ENCODE data around the gene MOGAT2.

The MOGAT2 gene

GRCh38 chr11:75731095-75731494 is 13.5 kb downstream of the MOGAT2 start:
- DNase-seq (ENCODE audit: low read depth): no peak
- TF ChIP-seq, protein P1, sequence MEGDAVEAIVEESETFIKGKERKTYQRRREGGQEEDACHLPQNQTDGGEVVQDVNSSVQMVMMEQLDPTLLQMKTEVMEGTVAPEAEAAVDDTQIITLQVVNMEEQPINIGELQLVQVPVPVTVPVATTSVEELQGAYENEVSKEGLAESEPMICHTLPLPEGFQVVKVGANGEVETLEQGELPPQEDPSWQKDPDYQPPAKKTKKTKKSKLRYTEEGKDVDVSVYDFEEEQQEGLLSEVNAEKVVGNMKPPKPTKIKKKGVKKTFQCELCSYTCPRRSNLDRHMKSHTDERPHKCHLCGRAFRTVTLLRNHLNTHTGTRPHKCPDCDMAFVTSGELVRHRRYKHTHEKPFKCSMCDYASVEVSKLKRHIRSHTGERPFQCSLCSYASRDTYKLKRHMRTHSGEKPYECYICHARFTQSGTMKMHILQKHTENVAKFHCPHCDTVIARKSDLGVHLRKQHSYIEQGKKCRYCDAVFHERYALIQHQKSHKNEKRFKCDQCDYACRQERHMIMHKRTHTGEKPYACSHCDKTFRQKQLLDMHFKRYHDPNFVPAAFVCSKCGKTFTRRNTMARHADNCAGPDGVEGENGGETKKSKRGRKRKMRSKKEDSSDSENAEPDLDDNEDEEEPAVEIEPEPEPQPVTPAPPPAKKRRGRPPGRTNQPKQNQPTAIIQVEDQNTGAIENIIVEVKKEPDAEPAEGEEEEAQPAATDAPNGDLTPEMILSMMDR (IDR thresholded peaks at IDR 0.05; ENCODE audit: low read depth, low read length, missing control alignments): no peak
- no peak overlapping the region for H3K4me3 ChIP-seq (ENCODE audit: low read depth, low read length)

DNA sequence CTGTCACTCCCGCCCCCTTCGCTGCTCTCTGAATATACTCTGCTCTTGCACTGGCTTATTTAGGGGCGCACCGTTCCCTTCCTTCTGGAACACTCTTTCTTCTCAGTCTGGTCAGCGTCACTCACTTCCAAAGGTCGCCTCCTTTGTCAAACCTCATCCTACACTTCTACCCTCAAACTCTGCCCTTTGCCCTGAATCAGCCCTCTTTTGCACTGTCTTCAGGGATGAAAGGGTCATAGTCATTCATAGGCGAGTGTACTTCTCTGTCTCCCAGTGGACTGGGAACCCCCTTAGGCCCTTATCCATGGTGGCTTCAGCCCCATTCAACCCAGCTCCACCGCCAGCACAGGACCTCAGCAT is 15.4 kb downstream of the MOGAT2 start:
- DNase-seq (ENCODE audit: low read depth): no peak
- TF ChIP-seq, protein P1 (IDR thresholded peaks at IDR 0.05; ENCODE audit: low read depth, low read length, missing control alignments): no peak
- H3K4me3 ChIP-seq (ENCODE audit: low read depth, low read length): no peak overlapping the region

DNA sequence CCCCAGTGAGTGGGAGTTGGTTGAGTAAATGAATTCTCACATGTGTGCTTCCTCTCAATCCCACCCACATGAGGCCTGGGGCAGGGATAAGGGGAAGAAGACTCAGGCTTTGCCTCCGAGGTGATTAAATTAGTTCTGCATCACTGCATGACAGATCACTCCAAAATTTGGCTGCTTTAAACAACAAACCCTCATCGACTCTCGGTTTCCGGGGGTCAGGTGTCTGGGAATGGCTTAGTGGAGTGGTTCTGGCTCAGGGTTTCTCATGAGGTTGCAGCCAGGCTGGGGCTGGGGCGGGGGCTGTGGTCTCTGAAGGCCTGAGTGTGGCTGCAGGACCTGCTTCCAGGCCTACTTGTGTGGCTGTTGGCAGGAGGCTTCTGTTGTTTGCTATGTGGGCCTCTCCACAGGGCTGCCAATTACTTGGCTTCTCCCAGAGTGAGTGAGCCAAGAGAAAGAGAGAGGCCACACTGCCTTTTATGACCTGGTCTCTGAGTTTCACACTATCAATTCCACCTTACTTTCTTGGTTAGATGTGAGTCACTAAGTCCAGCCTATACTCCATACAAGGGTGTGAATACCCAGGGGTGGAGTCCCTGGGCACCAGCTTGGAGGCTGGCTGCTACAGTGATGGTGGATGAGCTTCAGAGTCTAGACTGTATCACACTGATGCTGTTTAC is 15.9 kb downstream of the MOGAT2 start:
- DNase-seq (ENCODE audit: low read depth): no peak
- H3K4me3 ChIP-seq (ENCODE audit: low read depth, low read length): no peak overlapping the region
- TF ChIP-seq, protein P1 (IDR thresholded peaks at IDR 0.05; ENCODE audit: low read depth, low read length, missing control alignments): no peak

DNA sequence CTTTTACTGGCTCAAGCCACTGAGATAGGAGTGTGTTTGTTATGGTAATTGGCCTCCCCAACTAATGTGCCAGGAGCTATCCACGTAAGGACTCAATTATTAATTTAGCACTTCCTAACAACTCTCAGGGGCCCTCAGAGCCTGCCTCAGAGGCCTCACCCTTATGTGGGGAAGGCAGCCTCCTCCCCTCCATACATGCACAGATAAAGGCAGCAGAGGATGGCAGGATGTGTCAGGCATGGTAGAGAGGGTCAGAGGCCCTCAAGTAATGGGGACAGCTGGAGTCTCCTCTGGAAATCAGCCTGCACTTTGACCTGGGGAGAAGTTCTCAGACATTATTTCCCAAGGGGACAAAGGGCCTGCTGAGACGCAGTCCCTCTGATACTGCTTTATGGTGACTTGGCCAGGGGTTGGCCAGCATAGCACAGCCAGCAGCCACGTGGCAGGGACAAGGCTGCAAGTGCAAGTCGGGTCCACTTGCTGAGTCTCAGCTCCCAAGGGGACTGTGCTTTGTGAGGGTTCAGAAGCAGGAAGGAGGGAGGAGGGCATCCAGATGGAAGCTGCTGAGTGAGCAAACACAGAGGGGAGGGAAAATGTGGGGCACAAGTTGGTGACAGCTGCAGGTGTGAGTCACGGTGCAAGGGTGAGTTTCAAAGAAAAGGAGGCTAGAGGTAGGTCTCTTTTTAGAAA is 17.0 kb downstream of the MOGAT2 start:
- TF ChIP-seq, protein P1 (IDR thresholded peaks at IDR 0.05; ENCODE audit: low read depth, low read length, missing control alignments): no peak
- DNase-seq (ENCODE audit: low read depth): no peak
- H3K4me3 ChIP-seq (ENCODE audit: low read depth, low read length): no peak overlapping the region

DNA sequence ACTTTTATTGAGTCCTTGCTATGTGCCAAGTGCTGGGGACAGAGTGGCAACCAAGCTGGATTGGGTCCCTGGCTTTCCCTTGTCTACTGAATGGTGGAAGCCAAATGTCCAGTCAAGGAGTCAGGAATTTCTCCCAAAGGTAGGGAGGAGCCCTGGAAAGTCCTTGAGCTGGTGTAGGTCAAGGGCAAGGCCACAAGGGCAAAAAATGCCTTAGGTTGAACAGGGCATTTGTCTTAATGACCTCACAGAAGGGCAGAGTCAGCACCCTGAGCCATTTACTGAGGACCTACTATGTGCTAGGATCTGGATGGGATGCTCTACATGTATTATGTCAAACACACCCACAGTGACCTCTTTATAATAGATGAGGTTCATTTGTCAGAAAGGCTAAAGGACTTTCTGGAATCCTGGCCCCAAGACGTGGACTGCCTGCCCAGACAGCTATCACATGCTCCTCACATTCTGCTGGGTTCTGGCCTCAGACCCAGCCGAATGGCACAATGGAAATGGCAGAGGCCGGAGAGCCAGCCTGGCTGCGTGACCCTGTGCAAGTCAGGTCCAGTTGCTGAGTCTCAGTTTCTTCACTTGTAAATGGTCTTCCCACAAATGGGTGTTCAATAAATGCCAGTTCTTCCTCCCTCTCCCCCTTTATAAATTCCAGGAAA is 17.7 kb downstream of the MOGAT2 start:
- DNase-seq (ENCODE audit: low read depth): no peak
- H3K4me3 ChIP-seq (ENCODE audit: low read depth, low read length): no peak overlapping the region
- TF ChIP-seq, protein P1 (IDR thresholded peaks at IDR 0.05; ENCODE audit: low read depth, low read length, missing control alignments): no peak

GRCh38 chr11:75737314-75737713 is 19.7 kb downstream of the MOGAT2 start:
- DNase-seq (ENCODE audit: low read depth): no peak
- no peak overlapping the region for H3K4me3 ChIP-seq (ENCODE audit: low read depth, low read length)
- TF ChIP-seq, protein P1 (IDR thresholded peaks at IDR 0.05; ENCODE audit: low read depth, low read length, missing control alignments): no peak

All from GM12864 (cell line).